ENCODE data around the gene BPIFB6.

BPIFB6 gene

DNA sequence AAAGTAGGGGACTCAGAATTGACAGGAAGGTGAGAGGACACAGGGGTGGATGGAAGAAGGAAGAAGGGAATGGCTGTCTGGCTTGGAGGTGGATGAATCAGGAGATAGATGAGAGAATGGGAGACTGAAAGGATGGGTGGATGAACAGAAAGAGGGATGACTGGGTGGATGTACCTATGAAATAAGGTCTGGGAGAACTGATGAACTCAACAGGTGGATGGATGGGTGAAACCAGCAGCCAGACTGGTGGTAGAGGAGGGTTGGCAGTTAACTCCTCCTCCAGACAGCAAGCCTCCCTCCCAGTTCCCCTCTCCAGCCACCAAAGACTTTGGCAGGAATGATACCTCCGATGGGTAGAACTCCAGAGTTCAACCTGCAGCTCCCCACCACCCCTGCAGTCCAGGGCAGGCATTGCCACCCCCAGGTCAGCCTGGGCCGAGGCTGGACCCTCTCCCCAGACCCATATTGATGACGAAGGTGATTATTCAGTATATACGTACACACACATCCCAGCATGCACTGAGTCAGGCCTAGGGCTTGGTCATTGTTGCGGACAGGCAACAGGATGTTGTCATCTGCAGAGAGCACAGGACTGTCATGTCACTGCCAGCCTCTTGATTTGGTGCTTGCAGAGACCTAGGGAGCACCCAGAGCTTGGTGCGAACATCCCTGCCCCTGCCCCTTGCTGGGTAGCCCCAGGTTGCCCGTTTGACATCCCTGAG, 29.2 kb upstream of the BPIFB6 start:
- in situ Hi-C loops (cut with HindIII; ENCODE audit: low sequenced_read_pairs), result no loop called here
- no peak for DNase-seq (ENCODE audit: low read depth, low spot score)
- TF ChIP-seq, protein P1, sequence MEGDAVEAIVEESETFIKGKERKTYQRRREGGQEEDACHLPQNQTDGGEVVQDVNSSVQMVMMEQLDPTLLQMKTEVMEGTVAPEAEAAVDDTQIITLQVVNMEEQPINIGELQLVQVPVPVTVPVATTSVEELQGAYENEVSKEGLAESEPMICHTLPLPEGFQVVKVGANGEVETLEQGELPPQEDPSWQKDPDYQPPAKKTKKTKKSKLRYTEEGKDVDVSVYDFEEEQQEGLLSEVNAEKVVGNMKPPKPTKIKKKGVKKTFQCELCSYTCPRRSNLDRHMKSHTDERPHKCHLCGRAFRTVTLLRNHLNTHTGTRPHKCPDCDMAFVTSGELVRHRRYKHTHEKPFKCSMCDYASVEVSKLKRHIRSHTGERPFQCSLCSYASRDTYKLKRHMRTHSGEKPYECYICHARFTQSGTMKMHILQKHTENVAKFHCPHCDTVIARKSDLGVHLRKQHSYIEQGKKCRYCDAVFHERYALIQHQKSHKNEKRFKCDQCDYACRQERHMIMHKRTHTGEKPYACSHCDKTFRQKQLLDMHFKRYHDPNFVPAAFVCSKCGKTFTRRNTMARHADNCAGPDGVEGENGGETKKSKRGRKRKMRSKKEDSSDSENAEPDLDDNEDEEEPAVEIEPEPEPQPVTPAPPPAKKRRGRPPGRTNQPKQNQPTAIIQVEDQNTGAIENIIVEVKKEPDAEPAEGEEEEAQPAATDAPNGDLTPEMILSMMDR (IDR thresholded peaks at IDR 0.05; ENCODE audit: low read depth, low read length), result no peak
- no peak overlapping the region for H3K4me3 ChIP-seq (ENCODE audit: low read depth, low read length)

DNA sequence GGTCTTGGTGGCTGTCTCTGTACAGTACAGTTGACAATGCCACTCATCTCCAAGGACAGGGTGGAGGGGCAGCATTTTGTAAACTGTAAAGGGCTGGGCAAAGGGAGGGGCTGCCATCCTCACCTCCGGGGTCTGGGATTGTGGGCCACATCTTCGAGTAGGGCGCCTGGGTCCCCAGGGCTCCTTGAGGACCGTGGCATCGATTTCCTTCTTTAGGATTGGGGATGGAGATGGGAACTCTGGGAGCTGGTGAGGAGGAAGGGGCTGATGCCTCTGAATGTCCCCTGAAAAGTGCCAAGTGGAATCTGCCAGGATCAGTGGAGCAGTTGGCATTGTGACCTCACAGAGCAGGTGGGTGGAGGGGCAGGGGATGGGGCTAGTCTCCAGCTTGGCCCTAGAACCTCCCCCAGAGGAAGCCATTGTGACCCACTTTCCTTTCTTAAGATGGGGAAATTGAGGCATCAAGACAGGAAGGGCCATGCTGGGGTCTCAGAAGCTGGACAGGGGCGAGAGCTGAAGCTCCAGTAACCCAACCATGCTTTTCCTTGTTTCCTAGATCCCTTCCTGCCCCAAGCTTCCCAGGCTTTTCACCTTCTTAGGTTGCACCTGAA, 27.2 kb upstream of the BPIFB6 start, which contains the start of gene SUN5:
Gene SUN5, minus strand, starts transcription at position 293 of the 611 bp plus-strand sequence. Its CDS starts 93 bp downstream, at position 200.
- in situ Hi-C loops (cut with HindIII; ENCODE audit: low sequenced_read_pairs), result no loop called here
- DNase-seq (ENCODE audit: low read depth, low spot score), result no peak
- TF ChIP-seq, protein P1 (IDR thresholded peaks at IDR 0.05; ENCODE audit: low read depth, low read length), result no peak
- no peak within 1 kb of the TSS for H3K4me3 ChIP-seq (ENCODE audit: low read depth, low read length)

DNA sequence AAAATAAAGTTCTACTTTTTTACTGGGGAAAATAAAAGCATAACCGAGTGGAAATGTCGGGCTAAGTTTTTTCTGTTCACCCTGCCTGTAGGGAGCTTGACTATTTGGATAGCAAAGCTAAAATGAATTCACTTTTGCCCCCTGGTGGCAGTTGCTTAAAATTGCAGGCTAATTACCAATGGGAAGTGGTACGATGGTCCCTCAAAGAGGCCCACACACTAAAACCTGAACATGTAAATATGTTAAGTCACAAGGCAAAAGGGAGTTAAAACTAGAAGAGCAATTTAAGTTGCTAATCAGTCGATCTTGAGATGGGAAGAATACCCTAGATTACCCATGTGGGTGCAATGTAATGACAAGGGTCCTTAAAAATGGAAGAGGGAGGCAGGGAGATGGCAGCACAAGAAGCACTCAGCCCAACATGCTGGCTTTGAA, 26.3 kb upstream of the BPIFB6 start:
- in situ Hi-C loops (cut with HindIII; ENCODE audit: low sequenced_read_pairs), result no loop called here
- TF ChIP-seq, protein P1 (IDR thresholded peaks at IDR 0.05; ENCODE audit: low read depth, low read length), result peak; percentile 23
- H3K4me3 ChIP-seq (ENCODE audit: low read depth, low read length), result no peak overlapping the region
- peak; percentile 3 for DNase-seq (ENCODE audit: low read depth, low spot score)

DNA sequence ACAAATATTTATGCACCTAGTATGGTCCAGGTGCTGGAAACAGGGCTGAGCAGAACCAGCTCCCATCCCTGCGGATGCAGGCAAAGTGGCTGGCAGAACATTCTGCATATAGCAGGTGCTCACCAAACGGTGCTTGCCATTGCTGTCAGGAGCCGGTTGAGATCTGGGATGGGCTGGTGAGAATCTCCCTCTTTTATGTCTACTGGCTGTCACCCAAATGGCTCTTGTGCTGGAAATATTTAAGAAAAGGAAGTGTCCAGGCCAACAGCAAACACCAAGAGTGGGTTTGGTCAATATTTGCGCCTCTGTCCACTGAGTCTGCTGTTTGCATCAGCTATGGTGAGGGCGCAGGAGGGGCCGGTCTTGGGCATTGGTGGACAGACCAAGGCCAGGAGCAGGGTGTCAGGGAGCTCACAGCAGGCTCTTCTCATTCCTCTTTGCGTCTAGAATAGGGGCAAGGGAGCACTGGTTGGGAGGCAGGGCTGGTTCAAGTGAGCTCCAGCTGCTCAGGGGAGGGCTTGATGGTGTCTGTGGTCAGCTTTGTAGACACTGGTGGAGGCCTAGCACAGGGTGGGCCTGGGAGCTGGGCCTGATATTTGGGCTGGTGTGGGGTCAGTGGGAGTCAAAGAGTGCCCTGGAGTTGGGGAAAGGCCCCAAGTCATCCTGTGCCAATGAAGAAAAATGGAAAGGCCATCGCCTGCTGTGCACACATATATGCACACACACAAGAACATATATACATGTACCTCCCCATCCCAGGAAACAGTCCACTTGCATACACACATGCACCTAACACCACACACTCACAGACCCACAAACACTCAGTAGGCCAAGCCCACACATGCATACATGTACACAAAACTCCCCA, 25.3 kb upstream of the BPIFB6 start:
- no peak overlapping the region for H3K4me3 ChIP-seq (ENCODE audit: low read depth, low read length)
- no peak for DNase-seq (ENCODE audit: low read depth, low spot score)
- TF ChIP-seq, protein P1 (IDR thresholded peaks at IDR 0.05; ENCODE audit: low read depth, low read length), result no peak
- in situ Hi-C loops (cut with HindIII; ENCODE audit: low sequenced_read_pairs), result no loop called here

DNA sequence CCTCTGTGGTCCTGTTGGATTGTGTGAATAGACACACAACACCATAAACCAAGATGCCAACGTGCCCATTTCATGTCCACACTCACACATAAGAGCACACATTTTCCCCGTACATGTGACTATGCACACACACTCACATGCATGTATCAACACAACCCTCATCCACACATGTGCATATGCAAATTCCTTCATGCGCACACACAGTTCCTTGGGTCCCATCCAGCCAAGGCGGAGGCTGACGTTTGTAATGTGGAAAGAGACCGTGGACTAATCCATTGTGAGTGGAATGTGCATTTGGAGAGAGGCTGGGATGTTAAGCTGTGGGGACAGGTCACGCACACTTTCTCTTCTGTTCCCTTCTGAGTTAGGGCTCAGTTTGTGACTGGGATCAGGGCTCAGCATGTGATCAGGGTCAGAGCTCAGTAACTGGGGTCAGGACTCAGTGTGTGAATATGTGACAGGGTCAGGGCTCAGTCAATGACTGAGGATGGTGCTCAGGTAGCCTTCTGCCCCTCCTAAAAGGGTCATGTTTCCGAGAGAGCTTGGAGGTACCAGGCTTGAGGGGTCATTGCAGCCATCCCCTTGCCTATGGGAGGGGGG, 24.6 kb upstream of the BPIFB6 start:
- in situ Hi-C loops (cut with HindIII; ENCODE audit: low sequenced_read_pairs), result no loop called here
- TF ChIP-seq, protein P1 (IDR thresholded peaks at IDR 0.05; ENCODE audit: low read depth, low read length), result no peak
- H3K4me3 ChIP-seq (ENCODE audit: low read depth, low read length), result no peak overlapping the region
- no peak for DNase-seq (ENCODE audit: low read depth, low spot score)
